ENCODE data around the gene SPINT3.
"Not testable (repeated sequence)": the region's sequence is repeated elsewhere in the genome, so short reads cannot be mapped to it uniquely, and the experiment has no call there.

Gene SPINT3

DNA sequence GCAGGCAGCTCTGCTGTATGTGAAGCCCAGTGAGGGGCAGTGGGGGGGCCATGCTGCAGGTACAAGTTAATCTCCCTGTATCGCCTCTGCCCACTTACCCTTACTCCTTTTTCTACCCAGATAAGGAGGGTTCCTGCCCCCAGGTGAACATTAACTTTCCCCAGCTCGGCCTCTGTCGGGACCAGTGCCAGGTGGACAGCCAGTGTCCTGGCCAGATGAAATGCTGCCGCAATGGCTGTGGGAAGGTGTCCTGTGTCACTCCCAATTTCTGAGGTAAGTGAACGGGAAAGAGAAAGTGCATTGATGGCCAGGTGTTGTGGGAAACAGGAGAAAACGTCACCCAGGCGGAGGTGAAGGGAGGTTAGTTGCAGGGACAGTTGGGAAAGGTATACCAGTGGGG, 35.6 kb downstream of the SPINT3 start:
- ChIA-PET CTCF (no interaction called here), POLR2A (no interaction called here)
- no peak for DNase-seq (ENCODE audit: extremely low spot score)
- TF ChIP-seq, protein P1, sequence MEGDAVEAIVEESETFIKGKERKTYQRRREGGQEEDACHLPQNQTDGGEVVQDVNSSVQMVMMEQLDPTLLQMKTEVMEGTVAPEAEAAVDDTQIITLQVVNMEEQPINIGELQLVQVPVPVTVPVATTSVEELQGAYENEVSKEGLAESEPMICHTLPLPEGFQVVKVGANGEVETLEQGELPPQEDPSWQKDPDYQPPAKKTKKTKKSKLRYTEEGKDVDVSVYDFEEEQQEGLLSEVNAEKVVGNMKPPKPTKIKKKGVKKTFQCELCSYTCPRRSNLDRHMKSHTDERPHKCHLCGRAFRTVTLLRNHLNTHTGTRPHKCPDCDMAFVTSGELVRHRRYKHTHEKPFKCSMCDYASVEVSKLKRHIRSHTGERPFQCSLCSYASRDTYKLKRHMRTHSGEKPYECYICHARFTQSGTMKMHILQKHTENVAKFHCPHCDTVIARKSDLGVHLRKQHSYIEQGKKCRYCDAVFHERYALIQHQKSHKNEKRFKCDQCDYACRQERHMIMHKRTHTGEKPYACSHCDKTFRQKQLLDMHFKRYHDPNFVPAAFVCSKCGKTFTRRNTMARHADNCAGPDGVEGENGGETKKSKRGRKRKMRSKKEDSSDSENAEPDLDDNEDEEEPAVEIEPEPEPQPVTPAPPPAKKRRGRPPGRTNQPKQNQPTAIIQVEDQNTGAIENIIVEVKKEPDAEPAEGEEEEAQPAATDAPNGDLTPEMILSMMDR (IDR thresholded peaks at IDR 0.05; ENCODE audit: control extremely low read depth, extremely low read depth, low read depth, missing control alignments) = no peak

DNA sequence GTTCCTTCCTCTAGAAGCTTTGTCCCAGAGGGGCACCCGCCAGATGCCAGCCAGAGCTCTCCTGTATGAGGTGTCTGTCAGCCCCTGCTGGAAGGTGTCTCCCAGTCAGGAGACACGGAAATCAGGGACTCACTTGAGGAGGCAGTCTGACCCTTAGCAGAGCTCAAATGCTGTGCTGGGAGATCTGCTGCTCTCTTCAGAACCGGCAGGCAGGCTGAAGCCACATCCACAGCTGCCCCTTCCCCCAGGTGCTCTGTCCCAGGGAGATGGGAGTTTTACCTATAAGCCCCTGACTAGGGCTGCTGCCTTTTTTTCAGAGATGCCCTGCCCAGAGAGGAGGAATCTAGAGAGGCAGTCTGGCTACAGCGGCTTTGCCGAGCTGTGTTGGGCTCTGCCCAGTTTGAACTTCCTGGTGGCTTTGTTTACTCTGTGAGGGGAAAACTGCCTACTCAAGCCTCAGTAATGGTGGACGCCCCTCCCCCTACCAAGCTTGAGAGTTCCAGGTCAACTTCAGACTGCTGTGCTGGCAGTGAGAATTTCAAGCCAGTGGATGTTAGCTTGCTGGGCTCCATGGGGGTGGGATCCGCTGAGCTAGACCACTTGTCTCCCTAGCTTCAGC, 37.8 kb downstream of the SPINT3 start:
- POLR2A ChIA-PET; DNase-seq (ENCODE audit: extremely low spot score): not testable (repeated sequence)
- CTCF ChIA-PET = interaction anchor here (0.9 to 2.1 kb wide), 4 partner anchors 8 to 293 kb away, joined by 3 to 6 read pairs (median 4); no protein-coding TSS in a partner anchor

DNA sequence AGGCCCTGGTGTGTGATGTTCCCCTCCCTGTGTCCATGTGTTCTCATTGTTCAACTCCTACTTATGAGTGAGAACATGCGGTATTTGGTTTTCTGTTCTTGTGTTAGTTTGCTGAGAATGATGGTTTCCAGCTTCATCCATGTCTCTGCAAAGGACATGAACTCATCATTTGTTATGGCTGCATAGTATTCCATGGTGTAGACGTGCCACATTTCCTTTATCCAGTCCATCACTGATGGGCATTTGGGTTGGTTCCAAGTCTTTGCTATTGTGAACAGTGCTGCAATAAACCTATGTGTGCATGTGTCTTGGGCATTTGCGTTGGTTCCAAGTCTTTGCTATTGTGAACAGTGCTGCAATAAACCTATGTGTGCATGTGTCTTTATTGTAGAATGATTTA, 43.1 kb downstream of the SPINT3 start:
- CTCF ChIA-PET; POLR2A ChIA-PET; DNase-seq (ENCODE audit: extremely low spot score): not testable (repeated sequence)

DNA sequence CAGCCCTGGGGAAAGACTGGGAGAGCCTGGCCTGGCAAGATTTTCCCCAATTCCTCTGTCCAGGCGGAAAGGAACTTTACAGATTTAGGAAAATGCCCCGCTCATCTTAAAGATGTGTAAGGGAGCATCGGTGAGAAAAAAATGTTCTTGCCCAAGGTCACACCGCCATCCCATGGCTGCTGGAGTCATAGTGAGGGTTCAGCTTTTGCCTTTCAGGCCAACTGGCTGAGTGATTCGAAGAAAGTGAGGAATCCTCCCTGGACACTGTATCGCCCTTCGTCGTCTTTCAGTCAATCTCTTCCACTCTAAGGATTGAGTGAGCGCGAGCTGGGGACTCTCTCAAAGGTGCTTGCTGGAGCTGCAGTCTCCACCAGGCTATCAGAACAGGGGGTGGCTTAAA, 44.5 kb downstream of the SPINT3 start:
- POLR2A ChIA-PET = no interaction called here
- CTCF ChIA-PET = interaction anchor here (0.9 to 2.1 kb wide), 6 partner anchors 9 to 177 kb away, joined by 3 to 8 read pairs (median 4); no protein-coding TSS in a partner anchor
- TF ChIP-seq, protein P1 (IDR thresholded peaks at IDR 0.05; ENCODE audit: control extremely low read depth, extremely low read depth, low read depth, missing control alignments) = peak; percentile 13
- DNase-seq (ENCODE audit: extremely low spot score) = no peak

DNA sequence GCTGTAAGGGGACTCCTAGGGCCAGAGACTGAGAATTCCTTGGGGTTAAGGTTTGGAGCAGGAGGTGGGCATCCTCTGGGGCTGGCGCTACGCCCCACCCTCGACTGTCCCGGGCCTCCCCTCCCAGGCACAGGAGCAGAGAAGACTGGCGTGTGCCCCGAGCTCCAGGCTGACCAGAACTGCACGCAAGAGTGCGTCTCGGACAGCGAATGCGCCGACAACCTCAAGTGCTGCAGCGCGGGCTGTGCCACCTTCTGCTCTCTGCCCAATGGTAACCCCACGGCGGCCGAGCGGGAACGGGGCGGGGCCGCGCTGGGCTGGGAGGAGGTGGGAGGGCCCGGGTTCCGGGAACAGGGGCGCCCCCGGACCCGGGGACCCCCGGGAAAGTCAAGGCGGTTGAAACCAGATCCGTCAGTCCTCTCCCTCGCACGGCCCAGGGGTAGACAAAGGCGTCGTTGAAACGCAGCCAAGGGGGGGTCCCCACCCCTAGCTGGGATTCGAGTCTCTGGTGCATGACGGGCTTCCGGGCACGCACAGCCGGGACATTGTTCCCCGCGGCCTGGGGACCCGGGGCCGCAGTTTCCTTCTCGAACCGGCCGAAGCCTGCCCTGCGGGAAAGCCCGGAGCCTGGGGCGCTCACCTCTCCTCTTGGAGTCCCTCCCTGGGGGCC, 45.0 kb downstream of the SPINT3 start:
- DNase-seq (ENCODE audit: extremely low spot score) = peak; percentile 48
- POLR2A ChIA-PET = no interaction called here
- TF ChIP-seq, protein P1 (IDR thresholded peaks at IDR 0.05; ENCODE audit: control extremely low read depth, extremely low read depth, low read depth, missing control alignments) = no peak
- CTCF ChIA-PET = interaction anchor here (0.8 to 2.1 kb wide), 6 partner anchors 9 to 176 kb away, joined by 3 to 8 read pairs (median 4); partner anchors contain the start of gene SYS1

DNA sequence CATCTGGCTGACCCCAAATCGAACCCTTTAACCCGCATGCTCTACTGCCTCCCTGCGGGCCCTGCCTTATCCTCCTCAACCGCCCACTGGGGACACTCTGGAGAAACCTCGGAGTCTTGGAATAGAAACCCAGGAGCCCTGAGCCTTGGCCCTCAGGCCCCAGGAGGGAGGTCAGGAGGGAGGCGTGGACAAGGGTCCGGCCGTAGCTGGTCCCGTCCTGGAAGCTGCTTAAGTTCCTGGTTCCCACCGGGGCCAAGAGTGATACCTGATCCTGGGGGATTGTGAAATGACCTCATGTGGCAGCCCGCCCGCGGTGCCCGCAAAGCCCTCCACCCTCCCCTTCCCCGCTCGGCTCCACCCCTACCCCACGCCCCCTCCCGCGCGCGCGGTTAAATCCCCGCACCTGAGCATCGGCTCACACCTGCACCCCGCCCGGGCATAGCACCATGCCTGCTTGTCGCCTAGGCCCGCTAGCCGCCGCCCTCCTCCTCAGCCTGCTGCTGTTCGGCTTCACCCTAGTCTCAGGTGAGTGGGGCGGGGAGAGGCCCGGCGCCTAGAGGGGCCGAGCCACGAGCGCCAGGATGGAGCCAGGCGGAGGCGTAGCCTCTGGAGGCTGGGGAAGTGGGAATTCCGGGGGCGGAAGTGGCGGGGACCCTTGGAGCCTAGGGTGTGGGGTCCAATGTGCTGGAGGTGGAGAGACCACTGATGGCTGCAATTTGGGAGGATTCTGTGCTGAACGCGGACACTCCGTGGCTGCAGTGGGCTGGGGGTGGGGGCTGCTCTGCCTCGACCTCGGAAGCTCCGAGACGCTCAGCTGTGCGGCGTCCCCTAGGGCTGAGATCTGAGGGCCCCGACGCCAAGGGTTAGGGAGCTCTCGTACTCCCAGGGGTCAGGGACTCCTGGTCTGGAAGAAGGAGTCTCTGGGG, 45.8 kb downstream of the SPINT3 start, which contains the start of gene WFDC2:
Gene WFDC2, plus strand, starts transcription at position 418 of the 926 bp plus-strand sequence. Its CDS starts 29 bp downstream, at position 447.
- no peak for DNase-seq (ENCODE audit: extremely low spot score)
- ChIA-PET CTCF (interaction anchor here (0.8 to 2.1 kb wide), 8 partner anchors 8 to 176 kb away, joined by 3 to 8 read pairs (median 4); partner anchors contain the start of gene SYS1), POLR2A (no interaction called here)
- TF ChIP-seq, protein P1 (IDR thresholded peaks at IDR 0.05; ENCODE audit: control extremely low read depth, extremely low read depth, low read depth, missing control alignments) = no peak

DNA sequence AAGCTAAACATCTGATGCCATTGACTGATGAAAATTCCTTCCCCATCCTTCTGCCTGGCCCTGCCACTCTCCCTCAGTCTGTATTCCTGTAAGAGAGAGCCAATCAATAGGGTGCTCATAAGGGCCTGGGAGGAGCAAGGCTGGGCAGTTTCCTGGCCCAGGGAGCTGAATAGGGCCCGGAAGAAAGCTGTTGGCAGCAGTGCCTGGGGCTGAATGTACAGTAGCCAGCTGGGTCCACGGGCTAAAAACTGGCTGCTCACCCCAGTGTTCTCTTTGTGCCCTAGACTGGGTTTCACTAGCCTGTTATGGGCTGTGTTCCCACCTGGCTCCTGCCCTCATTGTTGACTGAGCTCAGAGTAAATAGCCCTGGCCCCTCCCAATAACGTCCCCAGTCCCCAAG, 47.6 kb downstream of the SPINT3 start:
- TF ChIP-seq, protein P1 (IDR thresholded peaks at IDR 0.05; ENCODE audit: control extremely low read depth, extremely low read depth, low read depth, missing control alignments) = no peak
- no peak for DNase-seq (ENCODE audit: extremely low spot score)
- ChIA-PET POLR2A (no interaction called here), CTCF (interaction anchor here (1.0 to 7.7 kb wide), 6 partner anchors 14 to 303 kb away, joined by 3 to 58 read pairs (median 5); no protein-coding TSS in a partner anchor)

Measured in GM10248 (cell line).